ENCODE measurements around the gene TMEM131. TPM values are rescaled to one million over a fixed set of nuclear protein-coding genes. Genes with fewer than 3 reads are reported as not detected.

The TMEM131 gene
- total and polyA plus RNA-seq, 7 donors = 7.7 to 33.3 (median 20.1) TPM

DNA sequence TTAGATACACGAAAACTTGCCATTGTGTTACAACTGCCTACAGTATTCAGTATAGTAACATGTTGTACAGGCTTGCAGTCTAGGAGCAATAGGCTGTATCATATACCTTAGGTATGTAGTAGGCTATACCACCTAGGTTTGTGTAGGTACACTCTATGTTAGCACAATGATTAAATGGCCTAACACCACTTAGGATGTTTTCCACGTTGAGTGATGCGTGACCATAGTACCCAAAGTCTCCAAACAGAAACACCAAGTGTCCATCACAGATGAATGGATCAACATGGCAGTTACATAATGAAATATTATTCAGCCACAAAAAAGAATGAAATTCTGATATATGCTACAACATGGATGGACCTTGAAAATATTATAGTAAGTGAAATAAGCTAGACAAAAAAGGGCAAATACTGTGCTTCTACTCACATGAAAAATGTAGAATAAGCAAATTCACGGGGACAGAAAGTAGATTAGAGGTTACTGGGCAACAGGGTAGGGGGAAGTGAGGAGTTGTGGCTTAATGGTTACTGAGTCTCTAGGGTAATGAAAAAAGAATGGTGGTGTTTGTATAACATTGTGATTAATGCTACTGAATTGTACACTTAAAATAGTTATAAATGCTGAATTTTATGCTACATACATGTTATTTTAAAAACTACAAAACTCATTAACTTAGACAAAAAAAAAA is 62.6 kb downstream of the TMEM131 start:
- no peak overlapping the region for H3K27ac ChIP-seq
- DNase-seq (no peak), ATAC-seq (no peak)
- TF ChIP-seq, protein P1, sequence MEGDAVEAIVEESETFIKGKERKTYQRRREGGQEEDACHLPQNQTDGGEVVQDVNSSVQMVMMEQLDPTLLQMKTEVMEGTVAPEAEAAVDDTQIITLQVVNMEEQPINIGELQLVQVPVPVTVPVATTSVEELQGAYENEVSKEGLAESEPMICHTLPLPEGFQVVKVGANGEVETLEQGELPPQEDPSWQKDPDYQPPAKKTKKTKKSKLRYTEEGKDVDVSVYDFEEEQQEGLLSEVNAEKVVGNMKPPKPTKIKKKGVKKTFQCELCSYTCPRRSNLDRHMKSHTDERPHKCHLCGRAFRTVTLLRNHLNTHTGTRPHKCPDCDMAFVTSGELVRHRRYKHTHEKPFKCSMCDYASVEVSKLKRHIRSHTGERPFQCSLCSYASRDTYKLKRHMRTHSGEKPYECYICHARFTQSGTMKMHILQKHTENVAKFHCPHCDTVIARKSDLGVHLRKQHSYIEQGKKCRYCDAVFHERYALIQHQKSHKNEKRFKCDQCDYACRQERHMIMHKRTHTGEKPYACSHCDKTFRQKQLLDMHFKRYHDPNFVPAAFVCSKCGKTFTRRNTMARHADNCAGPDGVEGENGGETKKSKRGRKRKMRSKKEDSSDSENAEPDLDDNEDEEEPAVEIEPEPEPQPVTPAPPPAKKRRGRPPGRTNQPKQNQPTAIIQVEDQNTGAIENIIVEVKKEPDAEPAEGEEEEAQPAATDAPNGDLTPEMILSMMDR (IDR thresholded peaks at IDR 0.05) = no peak
- H3K4me1 ChIP-seq = peaks cover 76% of the 10 kb centered on the region
- no peak overlapping the region for H3K4me3 ChIP-seq
- no peaks in the 10 kb centered on the region for H3K27me3 ChIP-seq (ENCODE audit: insufficient read depth in 3 of 3, low read length in 2 of 3)
- intact Hi-C loops (cut with DNase I) = loop anchor here in 1 of 2 donors (5.0 to 10.0 kb wide), 3 partner anchors 59 to 232 kb away; no protein-coding TSS in a partner anchor
- WGBS, 3 donors = 79 to 94% (median 92%) methylated on average over 4 of the region's 4 CpGs
- no peaks in the 10 kb centered on the region for H3K9me3 ChIP-seq
- H3K36me3 ChIP-seq (ENCODE audit: insufficient read depth in 1 of 2, low read depth in 1 of 2) = no peaks in the 10 kb centered on the region

DNA sequence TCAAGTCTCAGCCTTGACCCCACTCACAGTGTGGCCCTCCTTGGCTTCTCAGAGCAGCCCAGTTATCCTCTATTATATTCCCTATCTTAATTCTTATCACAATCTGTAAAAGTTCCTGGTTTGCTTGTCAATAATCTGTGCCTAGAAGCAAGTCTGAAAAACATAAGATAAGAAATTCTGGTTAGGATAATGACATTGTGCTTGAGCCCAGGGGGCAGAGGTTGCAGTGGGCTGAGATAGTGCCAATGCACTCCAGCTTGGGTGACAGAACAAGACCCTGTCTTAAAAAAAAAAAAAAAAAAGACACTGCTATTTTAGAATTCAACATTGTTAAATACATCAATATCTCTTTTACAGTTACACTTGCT is 63.9 kb downstream of the TMEM131 start:
- intact Hi-C loops (cut with DNase I) = loop anchor here in 1 of 2 donors (5.0 to 10.0 kb wide), 3 partner anchors 60 to 233 kb away; no protein-coding TSS in a partner anchor
- Histone ChIP-seq H3K36me3 (ENCODE audit: insufficient read depth in 1 of 2, low read depth in 1 of 2) (no peaks in the 10 kb centered on the region), H3K9me3 (no peaks in the 10 kb centered on the region), H3K27ac (peak overlapping the region; percentile 70), H3K4me1 (peaks cover 65% of the 10 kb centered on the region), H3K4me3 (no peak overlapping the region), H3K27me3 (ENCODE audit: insufficient read depth in 3 of 3, low read length in 2 of 3) (no peaks in the 10 kb centered on the region)
- TF ChIP-seq, protein P1 (IDR thresholded peaks at IDR 0.05) = no peak
- ATAC-seq (no peak), DNase-seq (no peak)

- peaks cover 60% of the 10 kb centered on the region for H3K4me1 ChIP-seq
- H3K36me3 ChIP-seq (ENCODE audit: insufficient read depth in 1 of 2, low read depth in 1 of 2) = no peaks in the 10 kb centered on the region
- 41 to 49% (median 46%) methylated on average over 3 of the region's 3 CpGs for WGBS, 3 donors
- H3K9me3 ChIP-seq = no peaks in the 10 kb centered on the region
- no peaks in the 10 kb centered on the region for H3K27me3 ChIP-seq (ENCODE audit: insufficient read depth in 3 of 3, low read length in 2 of 3)
- DNase-seq (no peak), ATAC-seq (peak; percentile 74 to 92 (median 86))
- intact Hi-C loops (cut with DNase I) = loop anchor here in 1 of 2 donors (5.0 to 10.0 kb wide), 3 partner anchors 59 to 234 kb away; no protein-coding TSS in a partner anchor
- H3K4me3 ChIP-seq = peak overlapping the region; percentile 10
- H3K27ac ChIP-seq = peak overlapping the region; percentile 70
- TF ChIP-seq, protein P1 (IDR thresholded peaks at IDR 0.05) = no peak
Observed at GRCh38 chr2:97931118-97931857, 64.5 kb downstream of the TMEM131 start.

- TF ChIP-seq, protein P1 (IDR thresholded peaks at IDR 0.05) = no peak
- DNase-seq = no peak
- no peaks in the 10 kb centered on the region for H3K9me3 ChIP-seq
- WGBS, 3 donors = 95 to 98% (median 97%) methylated on average over 3 of the region's 3 CpGs
- intact Hi-C loops (cut with DNase I) = loop anchor here in 1 of 2 donors (5.0 to 10.0 kb wide), 2 partner anchors 39 to 54 kb away; no protein-coding TSS in a partner anchor
- no peaks in the 10 kb centered on the region for H3K27me3 ChIP-seq (ENCODE audit: insufficient read depth in 3 of 3, low read length in 2 of 3)
- peaks cover 0 to 10% of the 10 kb centered on the region in 2 donors for H3K36me3 ChIP-seq (ENCODE audit: insufficient read depth in 1 of 2, low read depth in 1 of 2)
- ATAC-seq = no peak
- peaks cover 35% of the 10 kb centered on the region for H3K4me1 ChIP-seq
- H3K27ac ChIP-seq = no peak overlapping the region
- H3K4me3 ChIP-seq = no peak overlapping the region
Observed at GRCh38 chr2:97928591-97928990, 67.2 kb downstream of the TMEM131 start.

Measured in psoas muscle (tissue), 8 donors.